K562 treated with DMSO at 1 percent for 4 hours (cell line): Measurements from ENCODE around the gene HSD17B2. TPM values are rescaled to one million over a fixed set of nuclear protein-coding genes. Genes with fewer than 3 reads are reported as not detected.

ENCODE experiments used
- total RNA-seq: library from RNA; unstranded; fragments of 300-600 nt; gene quantifications from 2 replicates; pipeline ENCODE4 v1.2.3, GENCODE V29; 2022; ENCODE audit not compliant: insufficient read depth

HSD17B2 gene, protein sequence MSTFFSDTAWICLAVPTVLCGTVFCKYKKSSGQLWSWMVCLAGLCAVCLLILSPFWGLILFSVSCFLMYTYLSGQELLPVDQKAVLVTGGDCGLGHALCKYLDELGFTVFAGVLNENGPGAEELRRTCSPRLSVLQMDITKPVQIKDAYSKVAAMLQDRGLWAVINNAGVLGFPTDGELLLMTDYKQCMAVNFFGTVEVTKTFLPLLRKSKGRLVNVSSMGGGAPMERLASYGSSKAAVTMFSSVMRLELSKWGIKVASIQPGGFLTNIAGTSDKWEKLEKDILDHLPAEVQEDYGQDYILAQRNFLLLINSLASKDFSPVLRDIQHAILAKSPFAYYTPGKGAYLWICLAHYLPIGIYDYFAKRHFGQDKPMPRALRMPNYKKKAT
- total RNA-seq, result not detected in 2 replicates

DNA sequence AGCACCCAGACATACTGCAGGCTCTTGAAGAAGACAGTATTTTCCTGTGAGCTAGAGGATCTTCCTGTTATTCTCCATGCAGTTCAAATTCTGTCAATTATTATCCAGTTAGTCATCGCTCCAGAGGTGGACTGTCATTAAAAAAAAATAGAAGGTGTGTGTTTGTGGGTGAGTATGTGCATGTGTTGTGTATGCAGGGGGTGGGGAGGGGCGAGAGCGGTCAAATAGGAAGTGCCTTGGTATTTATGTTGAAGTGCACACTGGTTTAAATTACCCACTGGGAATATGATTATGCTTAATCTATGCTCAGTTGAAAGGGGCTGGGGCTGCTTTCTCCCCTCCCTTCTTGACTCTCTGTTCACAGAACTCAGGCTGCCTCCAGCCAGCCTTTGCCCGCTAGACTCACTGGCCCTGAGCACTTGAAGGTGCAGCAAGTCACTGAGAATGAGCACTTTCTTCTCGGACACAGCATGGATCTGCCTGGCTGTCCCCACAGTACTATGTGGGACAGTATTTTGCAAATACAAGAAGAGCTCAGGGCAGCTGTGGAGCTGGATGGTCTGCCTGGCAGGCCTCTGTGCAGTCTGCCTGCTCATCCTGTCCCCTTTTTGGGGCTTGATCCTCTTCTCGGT, at the start of gene HSD17B2:
HSD17B2 (plus strand) TSS at position 273 of the 632 bp plus-strand sequence; CDS start at position 445, 172 bp downstream.

DNA sequence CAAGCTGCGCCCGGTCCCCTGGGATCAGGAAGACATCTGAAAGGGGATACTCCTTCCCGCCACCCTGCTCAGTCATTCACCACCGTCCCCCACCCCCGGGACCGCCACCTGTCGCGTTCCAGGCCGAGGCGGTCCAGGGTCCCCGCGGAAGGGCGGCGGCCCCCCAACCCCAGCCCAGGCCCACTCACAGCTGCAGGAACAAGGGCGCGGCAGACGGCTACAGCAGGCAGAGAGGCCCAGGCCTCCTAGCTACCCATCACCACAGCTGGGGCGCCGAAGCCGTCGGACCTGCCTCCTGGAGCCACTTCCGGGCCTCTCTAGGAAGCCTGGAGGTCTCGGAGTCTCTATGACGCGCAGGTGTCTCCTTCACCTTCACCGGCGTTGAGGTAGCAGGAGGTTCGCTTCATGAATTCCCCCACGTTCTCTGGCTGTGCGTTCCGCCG, 23.8 kb upstream of the HSD17B2 start, which contains the start of gene SDR42E1:
SDR42E1 (minus strand) TSS at position 272 of the 443 bp plus-strand sequence. CDS start 10,612 bp downstream, outside the sequence.

Other genes with a start within 250 kb of the HSD17B2 start
- gene SDR42E1, start 23.8 kb upstream of the HSD17B2 start, total RNA-seq, result 0.28 and 0.40 TPM in 2 replicates
- gene MPHOSPH6, start 135.0 kb downstream of the HSD17B2 start, total RNA-seq, result 16.3 and 25.3 TPM in 2 replicates